PFSK-1 (cell line): ENCODE data around the gene REXO4.

Source experiments
- FOXP2 ChIP-seq: optimal IDR thresholded peaks from 2 replicates; pipeline ENCODE3; 2011; ENCODE audit warnings: borderline replicate concordance, control low read depth, inconsistent platforms; ENCODE audit not compliant: insufficient read depth; ENCODE audit errors: extremely low read length, extremely low read depth
- POLR2AphosphoS5 ChIP-seq: IDR thresholded peaks from 2 replicates; pipeline ENCODE4 v1.6.1; 2012; ENCODE audit warnings: low read depth, mild to moderate bottlenecking, control low read depth, low read length, moderate library complexity
- SIN3A ChIP-seq: IDR thresholded peaks from 2 replicates; pipeline ENCODE4 v1.6.1; 2012; ENCODE audit warnings: mild to moderate bottlenecking, low read length, moderate library complexity, borderline replicate concordance; ENCODE audit not compliant: insufficient read depth
- TAF1 ChIP-seq: IDR thresholded peaks from 2 replicates; pipeline ENCODE4 v1.6.1; 2012; ENCODE audit warnings: low read length, control low read depth, borderline replicate concordance; ENCODE audit not compliant: insufficient read depth
- TF ChIP-seq, protein P1 (sequence below), 2 experiments: IDR thresholded peaks; 2 replicates each; pipeline versions ENCODE4 v1.6.1 to v1.8.0; 2011 to 2012; ENCODE audit warnings: low read depth in 2 of 2, low read length in 2 of 2, control low read depth in 1 of 2, inconsistent platforms in 1 of 2, mild to moderate bottlenecking in 1 of 2, moderate library complexity in 1 of 2; ENCODE audit not compliant: insufficient read depth in 1 of 2

The REXO4 gene

DNA sequence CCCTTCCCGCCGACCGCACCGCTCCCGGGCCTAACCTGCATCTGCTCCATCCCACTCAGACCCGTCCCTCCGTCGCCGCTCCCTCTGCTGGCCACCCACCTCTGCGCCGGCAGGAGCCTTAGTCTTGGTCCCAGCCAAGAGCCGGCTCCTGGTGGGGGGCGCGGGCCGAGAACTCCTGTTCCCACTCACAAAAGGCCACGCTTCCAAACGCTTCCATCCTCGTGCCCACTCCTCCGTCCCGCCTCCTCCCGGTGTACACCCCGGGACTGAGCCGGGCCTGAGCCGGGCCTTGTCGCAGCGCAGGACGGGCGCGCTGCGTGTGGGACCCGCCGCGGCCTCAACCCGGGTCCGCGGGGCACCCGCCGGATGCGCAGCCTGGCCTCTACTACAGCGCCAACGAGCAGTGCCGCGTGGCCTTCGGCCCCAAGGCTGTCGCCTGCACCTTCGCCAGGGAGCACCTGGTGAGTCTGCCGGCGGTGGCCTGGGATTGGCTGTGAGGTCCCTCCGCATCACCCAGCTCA lies 11.9 kb upstream of the REXO4 start:
- TF ChIP-seq TAF1, result no peak
- TF ChIP-seq FOXP2, result no peak
- TF ChIP-seq, protein P1, sequence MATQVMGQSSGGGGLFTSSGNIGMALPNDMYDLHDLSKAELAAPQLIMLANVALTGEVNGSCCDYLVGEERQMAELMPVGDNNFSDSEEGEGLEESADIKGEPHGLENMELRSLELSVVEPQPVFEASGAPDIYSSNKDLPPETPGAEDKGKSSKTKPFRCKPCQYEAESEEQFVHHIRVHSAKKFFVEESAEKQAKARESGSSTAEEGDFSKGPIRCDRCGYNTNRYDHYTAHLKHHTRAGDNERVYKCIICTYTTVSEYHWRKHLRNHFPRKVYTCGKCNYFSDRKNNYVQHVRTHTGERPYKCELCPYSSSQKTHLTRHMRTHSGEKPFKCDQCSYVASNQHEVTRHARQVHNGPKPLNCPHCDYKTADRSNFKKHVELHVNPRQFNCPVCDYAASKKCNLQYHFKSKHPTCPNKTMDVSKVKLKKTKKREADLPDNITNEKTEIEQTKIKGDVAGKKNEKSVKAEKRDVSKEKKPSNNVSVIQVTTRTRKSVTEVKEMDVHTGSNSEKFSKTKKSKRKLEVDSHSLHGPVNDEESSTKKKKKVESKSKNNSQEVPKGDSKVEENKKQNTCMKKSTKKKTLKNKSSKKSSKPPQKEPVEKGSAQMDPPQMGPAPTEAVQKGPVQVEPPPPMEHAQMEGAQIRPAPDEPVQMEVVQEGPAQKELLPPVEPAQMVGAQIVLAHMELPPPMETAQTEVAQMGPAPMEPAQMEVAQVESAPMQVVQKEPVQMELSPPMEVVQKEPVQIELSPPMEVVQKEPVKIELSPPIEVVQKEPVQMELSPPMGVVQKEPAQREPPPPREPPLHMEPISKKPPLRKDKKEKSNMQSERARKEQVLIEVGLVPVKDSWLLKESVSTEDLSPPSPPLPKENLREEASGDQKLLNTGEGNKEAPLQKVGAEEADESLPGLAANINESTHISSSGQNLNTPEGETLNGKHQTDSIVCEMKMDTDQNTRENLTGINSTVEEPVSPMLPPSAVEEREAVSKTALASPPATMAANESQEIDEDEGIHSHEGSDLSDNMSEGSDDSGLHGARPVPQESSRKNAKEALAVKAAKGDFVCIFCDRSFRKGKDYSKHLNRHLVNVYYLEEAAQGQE (IDR thresholded peaks at IDR 0.05; ENCODE audit: insufficient read depth in 1 of 2, low read depth in 2 of 2, low read length in 2 of 2), result no peak
- no peak for TF ChIP-seq POLR2AphosphoS5
- TF ChIP-seq SIN3A, result no peak

DNA sequence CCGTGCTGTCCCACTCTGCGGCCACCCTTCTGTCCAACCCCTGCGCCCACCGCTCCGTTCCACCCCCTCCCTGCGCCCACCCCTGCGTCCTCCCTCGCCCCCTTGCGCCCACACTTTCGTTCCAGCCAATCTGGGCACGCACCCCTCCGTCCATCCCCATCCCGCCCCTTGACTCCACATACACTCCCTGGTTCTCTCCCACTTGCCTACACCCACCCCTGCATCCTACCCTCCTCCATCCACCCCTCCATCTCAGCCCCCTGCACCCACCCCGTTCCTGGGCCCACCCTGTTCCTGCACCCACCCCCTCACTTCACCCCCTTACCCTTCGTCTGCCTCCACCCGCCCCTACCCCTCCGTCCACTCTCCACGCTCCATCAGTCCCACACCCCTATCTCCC lies 11.4 kb upstream of the REXO4 start:
- TF ChIP-seq, protein P1 (IDR thresholded peaks at IDR 0.05; ENCODE audit: insufficient read depth in 1 of 2, low read depth in 2 of 2, low read length in 2 of 2), result no peak
- TF ChIP-seq SIN3A (no peak), POLR2AphosphoS5 (no peak), TAF1 (no peak), FOXP2 (no peak)

DNA sequence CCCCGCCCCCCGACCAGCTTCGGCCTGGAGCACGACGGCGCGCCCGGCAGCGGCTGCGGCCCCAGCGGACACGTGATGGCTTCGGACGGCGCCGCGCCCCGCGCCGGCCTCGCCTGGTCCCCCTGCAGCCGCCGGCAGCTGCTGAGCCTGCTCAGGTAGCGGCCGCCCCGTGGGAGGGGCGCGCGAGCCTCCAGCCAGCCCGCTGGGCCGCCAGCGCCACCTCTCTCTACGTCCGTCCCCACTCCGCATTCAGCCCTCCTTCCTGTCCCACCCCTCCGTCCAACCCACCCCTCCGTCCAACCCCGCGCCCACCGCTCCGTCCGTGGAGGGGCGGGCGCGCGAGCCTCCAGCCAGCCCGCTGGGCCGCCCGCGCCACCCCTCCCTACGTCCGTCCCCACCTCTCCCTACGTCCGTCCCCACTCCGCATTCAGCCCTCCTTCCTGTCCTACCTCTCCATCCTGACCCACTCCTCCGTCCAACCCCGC lies 10.8 kb upstream of the REXO4 start:
- TF ChIP-seq, protein P1 (IDR thresholded peaks at IDR 0.05; ENCODE audit: insufficient read depth in 1 of 2, low read depth in 2 of 2, low read length in 2 of 2), result no peak
- TF ChIP-seq TAF1 (no peak), SIN3A (no peak), POLR2AphosphoS5 (no peak), FOXP2 (no peak)

DNA sequence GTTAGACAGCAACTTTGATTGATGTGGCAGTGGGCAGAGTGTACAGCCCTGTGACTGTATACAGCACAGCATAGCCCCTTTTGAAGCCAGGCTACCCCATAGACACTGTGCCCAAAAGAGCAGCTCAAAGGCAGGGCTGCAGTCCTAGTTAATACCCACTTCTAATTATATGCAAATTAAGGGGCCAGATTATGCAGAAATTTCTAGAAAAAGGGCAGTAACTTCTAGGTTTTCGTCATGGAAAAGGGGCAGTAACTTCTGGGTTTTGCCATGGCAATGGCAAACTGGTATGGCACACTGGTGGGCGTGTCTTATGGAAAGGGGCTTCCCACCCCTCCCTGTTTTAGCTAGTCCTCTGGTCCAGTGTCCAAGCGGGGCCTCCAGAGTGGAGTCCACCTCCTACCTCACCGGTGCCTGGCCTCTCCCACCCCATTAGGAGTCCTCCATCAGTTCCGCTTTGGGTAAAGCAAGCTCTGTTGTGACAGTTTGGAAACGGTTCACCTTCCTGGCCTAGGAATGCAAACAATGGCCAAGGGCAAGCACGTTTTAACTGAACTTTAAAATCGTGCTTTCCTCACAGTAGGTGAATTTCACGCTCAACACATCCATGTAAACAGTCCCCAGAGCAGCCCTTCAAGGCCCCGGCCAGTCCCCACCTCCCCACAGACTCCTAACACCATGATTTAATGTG lies 10.0 kb upstream of the REXO4 start:
- no peak for TF ChIP-seq FOXP2
- no peak for TF ChIP-seq TAF1
- TF ChIP-seq POLR2AphosphoS5, result no peak
- TF ChIP-seq, protein P1 (IDR thresholded peaks at IDR 0.05; ENCODE audit: insufficient read depth in 1 of 2, low read depth in 2 of 2, low read length in 2 of 2), result no peak
- no peak for TF ChIP-seq SIN3A
